ENCODE results near the gene FBN1.

GRCh38 chr15:48365575-48365974 lies 279.9 kb downstream of the FBN1 start:
- TF ChIP-seq CHD4 (IDR thresholded peaks at IDR 0.05; ENCODE audit: borderline replicate concordance, low read length) (no peak), PBX3 (CRISPR knock-in tag; IDR thresholded peaks at IDR 0.05; ENCODE audit: borderline replicate concordance) (no peak), MLLT10 (CRISPR knock-in tag; IDR thresholded peaks at IDR 0.05) (no peak), HIC2 (CRISPR knock-in tag; IDR thresholded peaks at IDR 0.05; ENCODE audit: low read depth) (no peak), NR2C2 (CRISPR knock-in tag; IDR thresholded peaks at IDR 0.05; ENCODE audit: borderline replicate concordance) (no peak), CTCF (CRISPR knock-in tag; IDR thresholded peaks at IDR 0.05) (no peak), ZNF234 (CRISPR knock-in tag; conservative IDR thresholded peaks at IDR 0.05) (no peak), PATZ1 (CRISPR knock-in tag; IDR thresholded peaks at IDR 0.05) (no peak), HOXA7 (CRISPR knock-in tag; IDR thresholded peaks at IDR 0.05) (no peak), ZNF644 (CRISPR knock-in tag; IDR thresholded peaks at IDR 0.05; ENCODE audit: low read depth) (no peak), HNF4G (IDR thresholded peaks at IDR 0.05; ENCODE audit: borderline replicate concordance, low read depth, low read length) (no peak), HNF4G (CRISPR knock-in tag; IDR thresholded peaks at IDR 0.05; ENCODE audit: borderline replicate concordance, low read depth) (no peak), HNRNPLL (IDR thresholded peaks at IDR 0.05; ENCODE audit: low read depth, low read length, poor library complexity, severe bottlenecking) (no peak)
